GM18511 (cell line): Measurements from ENCODE around the gene CACNB1.

Source experiments
- ATAC-seq: cut with Tn5 transposase; IDR thresholded peaks from one replicate; pipeline ENCODE4 v1.9.1; 2021; ENCODE audit warnings: mild to moderate bottlenecking, moderate library complexity; ENCODE audit not compliant: unreplicated experiment

Gene CACNB1

GRCh38 chr17:39153599-39154051, 43.8 kb downstream of the CACNB1 start:
- peak; percentile 62 for ATAC-seq

DNA sequence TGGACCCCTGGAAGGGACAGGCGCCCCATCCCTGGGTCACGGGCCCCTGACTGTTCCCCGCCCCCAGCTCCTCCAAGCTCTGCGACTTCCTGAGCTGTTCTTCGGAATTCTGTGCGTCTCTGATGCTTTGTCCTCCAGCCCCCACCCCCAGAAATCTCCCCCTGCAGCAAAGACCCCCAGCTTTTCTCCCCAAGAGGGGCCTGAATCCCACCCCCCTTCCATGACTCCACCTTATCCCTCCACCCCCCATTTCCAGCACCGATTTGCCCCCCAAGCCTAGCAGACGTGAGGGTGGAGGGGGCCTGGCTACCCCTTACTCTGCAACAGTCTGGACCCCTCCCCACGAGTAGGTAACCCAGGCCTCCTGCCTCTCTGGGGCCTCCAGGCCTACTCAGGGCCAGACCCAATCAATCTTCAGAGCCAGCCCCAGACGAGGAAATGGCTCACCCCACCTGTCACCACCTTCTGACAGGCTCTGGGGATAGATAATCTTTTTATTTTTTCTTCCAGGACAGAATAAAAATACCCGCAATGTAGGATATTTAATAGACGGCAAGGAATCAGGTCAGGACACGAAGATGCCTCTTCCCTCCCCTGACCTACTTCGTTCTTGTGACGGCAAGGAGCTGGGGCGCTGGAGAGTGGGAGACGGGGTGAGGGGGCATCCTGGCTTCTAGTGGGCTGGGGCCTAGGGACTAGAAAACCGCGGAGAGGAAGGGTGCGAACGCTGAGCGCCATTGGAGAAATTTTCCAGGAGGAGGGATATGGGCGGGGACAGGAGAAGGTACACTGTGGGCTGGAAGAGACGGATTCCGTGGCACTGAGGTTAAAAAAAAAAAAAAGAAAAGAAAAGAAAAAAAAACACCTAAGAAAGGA, 45.3 kb downstream of the CACNB1 start:
- ATAC-seq = no peak

DNA sequence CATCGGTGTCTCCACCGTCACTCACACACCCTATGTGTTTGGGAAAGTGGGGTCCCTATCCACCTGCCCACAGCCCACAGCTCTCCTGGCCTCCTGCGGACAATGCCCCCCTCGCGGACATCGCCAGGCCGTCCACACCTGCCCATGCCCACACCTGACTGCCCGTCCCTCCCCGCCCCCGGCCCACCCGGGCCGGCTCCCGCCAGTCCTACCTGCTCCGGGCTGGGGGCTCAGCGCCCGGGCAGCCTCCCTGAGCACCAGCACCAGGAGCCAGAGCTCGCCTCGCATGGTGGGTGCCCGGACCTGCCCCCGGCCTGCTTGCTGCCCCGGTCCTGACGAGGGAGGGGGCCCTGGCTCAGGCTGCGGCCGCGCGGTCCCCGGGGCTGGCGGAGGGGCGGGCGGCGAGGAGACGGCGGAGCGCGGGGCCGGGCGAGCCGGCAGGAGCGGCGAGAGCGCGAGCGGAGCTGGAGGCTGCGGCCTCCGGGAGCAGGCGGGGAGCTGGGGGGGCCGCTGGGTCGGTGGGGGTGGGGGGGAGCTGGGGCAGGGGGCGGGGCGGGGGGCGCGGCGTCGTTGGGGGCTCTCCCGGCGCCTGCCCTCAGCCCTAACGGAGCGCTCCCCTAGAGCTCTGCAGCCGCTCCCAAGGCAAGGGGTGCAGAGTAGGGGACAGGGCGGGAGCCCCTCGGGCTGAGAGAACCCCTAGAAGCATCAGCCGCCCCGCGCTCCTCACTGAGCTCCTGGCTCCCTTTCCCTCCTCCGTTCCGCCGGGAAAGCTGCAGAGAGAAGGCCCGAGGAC, 46.1 kb downstream of the CACNB1 start, which contains the start of gene PLXDC1:
Gene PLXDC1, minus strand, starts transcription at position 488 of the 793 bp plus-strand sequence. Its CDS starts 200 bp downstream, at position 288.
- ATAC-seq = no peak

DNA sequence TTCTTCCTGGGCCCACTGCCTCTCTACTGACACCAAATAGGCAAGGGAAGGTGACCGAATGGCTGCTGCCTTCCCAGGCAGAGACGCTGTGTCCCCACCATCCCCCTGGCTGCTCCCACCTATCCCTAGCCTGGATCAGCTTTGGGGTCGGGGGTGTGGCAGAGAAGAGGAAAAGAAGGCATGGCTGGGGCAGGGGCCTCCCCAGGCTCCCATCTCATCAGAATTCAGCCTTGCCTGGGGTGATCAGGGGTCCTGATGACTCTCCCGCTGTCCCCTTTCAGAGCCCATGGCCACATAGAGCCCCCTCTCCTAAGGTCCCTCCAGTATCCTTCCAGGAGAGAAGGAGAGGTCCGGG, 46.7 kb downstream of the CACNB1 start:
- ATAC-seq = no peak

- no peak for ATAC-seq
Measured at GRCh38 chr17:39150104-39150634, 47.3 kb downstream of the CACNB1 start.

GRCh38 chr17:39147221-39148185, 50.0 kb downstream of the CACNB1 start:
- ATAC-seq = no peak

DNA sequence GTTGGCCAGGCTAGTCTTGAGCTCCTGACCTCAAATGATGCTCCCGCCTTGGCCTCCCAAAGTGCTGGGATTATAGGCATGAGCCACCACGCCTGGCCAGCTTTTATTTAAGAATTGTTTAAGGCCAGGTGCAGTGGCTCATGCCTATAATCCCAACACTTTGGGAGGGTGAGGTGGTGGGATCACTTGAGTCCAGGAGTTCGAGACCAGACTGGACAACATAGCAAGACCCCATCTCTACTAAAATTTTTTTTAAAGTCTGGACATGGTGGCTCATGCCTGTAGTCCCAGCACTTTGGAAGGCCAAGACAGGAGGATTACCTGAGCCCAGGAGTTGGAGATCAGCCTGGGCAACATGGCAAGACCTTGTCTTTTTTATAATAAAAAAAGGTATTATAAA, 51.2 kb downstream of the CACNB1 start:
- no peak for ATAC-seq

GRCh38 chr17:39145143-39145542, 52.3 kb downstream of the CACNB1 start:
- ATAC-seq = no peak

GRCh38 chr17:39144416-39144840, 53.0 kb downstream of the CACNB1 start:
- no peak for ATAC-seq

DNA sequence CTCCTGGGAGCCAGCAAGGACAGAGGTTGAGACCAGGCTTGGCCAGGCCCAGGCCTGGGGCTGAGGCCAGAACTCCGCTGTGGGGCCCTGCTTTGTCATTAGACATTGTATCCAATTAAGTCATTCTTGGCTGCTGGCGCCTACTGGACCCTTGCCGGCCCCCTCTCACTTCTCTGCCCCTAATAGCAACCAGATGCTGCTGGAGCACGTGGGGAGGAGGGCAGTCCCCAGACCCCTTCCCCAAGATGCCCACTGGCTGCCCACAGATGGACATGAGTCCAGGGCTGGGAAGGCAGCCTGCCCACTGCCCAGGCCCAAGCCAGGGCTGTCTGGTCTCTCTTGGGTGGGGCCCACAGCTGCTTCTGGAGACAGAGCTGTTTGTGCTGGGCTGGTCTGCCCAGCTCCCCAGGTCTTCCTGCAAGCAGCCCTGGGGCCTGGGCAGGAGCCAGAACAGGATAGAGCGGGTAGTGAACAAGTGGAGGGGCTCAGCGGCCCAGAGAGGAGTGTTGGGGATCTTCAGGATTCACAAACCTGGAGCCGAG, 53.8 kb downstream of the CACNB1 start:
- ATAC-seq = no peak

GRCh38 chr17:39141915-39142664, 55.4 kb downstream of the CACNB1 start:
- no peak for ATAC-seq

- no peak for ATAC-seq
Measured at GRCh38 chr17:39141294-39141693, 56.2 kb downstream of the CACNB1 start.

GRCh38 chr17:39139561-39139960, 57.9 kb downstream of the CACNB1 start:
- no peak for ATAC-seq

GRCh38 chr17:39139161-39139511, 58.3 kb downstream of the CACNB1 start:
- no peak for ATAC-seq

- ATAC-seq = no peak
Measured at GRCh38 chr17:39138431-39139160, 58.9 kb downstream of the CACNB1 start.

GRCh38 chr17:39134878-39135277, 62.6 kb downstream of the CACNB1 start:
- ATAC-seq = no peak

- no peak for ATAC-seq
Measured at GRCh38 chr17:39132192-39132610, 65.3 kb downstream of the CACNB1 start.

DNA sequence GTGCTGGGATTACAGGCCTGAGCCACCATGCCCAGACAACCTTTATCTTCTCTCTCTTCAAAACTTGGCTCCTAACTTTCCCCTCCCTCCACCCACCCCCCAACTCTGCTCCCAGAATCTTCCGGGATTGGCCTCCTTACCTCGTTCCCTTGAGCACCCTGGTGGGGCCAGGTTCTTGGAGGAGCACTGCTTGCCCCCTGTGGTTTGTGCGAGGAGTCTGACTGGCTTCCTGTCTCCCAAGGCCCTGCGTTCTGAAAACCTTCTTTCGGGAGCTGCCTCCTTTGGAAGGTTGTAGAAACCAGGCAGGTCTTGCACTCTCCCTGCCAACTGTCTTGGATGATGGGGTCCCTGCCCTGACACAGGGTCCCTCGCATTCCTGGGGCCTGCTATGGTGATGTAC, 65.9 kb downstream of the CACNB1 start:
- no peak for ATAC-seq

GRCh38 chr17:39130205-39130604, 67.3 kb downstream of the CACNB1 start:
- no peak for ATAC-seq
